KBM-7 (cell line): Measurements from ENCODE around the gene SSPN.
"Not testable (repeated sequence)": the region's sequence is repeated elsewhere in the genome, so short reads cannot be mapped to it uniquely, and the experiment has no call there.

Experiments used
- DNase-seq: peaks from one replicate; pipeline ENCODE4 v3.0.0-alpha.2; 2015
- in situ Hi-C: fragments of 300-500 bp; cut with MboI; formaldehyde crosslinking; loops from 2 replicates; pipeline ENCODE4 v1.14.3; 2020; ENCODE audit warnings: low sequenced_read_pairs, low pct_unique_long_range_greater_than_20kb, mixed read lengths

SSPN gene

DNA sequence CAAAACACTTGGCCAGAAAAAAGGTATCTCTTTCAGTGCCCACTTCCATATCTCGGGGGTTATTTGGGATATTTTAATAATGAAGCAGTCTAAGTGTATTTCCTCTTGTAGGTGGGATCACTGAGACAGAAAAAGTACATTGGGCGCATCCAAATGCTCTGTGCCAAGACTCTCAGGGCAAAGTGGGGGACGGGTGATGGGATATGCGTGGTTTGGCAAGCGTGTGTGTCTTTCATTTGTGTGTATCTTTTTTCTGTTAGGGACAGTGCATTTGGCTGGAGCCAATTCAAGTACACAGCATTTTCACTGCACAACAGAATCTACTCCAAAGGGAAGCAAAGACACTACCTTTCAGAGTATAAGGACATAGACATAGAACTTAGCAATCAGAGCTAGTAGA, 29.3 kb downstream of the SSPN start:
- no peak for DNase-seq

DNA sequence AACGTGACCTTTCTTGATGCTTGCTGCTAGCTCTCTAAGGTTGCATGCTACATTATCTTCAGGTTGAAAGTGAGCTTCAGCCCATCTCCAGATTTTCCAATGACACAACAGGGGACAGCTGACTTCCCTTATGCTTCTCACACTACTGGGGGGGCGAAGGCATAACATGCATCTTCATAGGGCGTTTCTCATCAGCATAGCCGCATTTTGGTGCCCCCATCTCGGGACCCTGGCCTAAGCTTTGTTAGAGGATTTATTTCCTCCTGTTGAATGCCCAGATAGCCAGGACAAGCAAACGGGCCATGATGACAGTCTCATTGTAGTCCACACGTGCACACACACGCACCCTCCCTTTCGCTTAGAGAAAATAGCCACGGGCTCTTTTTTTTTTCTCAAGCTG, 30.7 kb downstream of the SSPN start:
- in situ Hi-C loops = no loop called here
- DNase-seq = no peak

More for the DNA sequence above, 29.3 kb downstream of the SSPN start:
- in situ Hi-C loops = no loop called here

GRCh38 chr12:26226629-26227360, 31.4 kb downstream of the SSPN start:
- in situ Hi-C loops = no loop called here
- peak; percentile 43 for DNase-seq

DNA sequence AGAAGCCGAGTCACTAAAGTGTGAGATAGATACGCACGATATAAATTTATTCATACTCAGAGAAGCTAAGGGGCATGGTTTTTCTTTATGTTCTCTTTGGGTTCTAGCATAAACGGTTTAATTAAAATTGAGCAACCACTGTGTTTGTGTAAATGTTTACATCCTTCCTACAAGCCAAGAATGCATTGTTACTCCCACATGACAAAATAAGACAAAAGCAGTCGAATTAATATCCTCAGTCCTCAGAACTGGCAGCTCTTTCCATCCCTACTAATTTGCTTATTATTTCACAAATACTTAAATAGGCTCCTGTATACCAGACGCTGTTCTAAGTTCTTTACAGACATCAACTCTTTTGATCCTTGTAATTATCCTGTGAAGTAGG, 32.0 kb downstream of the SSPN start:
- in situ Hi-C loops = no loop called here
- no peak for DNase-seq

DNA sequence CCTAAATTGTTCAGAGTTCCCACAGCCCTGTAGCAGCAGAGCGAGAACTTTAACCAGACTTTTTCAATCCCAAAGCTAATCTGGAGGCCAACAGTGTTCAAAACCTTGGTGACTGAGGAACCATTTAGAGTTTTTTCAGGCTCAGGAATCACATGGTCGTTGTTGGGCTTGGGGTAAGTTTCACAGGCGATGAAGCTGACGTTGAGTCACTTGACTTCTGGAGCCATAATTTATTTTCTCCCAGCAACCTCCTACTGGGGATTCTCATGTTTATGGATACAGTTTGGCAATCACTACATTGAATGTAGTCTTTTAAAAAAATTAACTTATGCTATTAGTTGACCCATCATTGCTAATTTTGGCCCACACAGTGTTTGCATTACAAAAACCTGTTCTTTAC, 34.5 kb downstream of the SSPN start:
- no peak for DNase-seq
- in situ Hi-C loops = no loop called here

GRCh38 chr12:26231470-26231869, 36.1 kb downstream of the SSPN start:
- in situ Hi-C loops = no loop called here
- no peak for DNase-seq

GRCh38 chr12:26231921-26232320, 36.5 kb downstream of the SSPN start:
- no peak for DNase-seq
- in situ Hi-C loops = no loop called here

DNA sequence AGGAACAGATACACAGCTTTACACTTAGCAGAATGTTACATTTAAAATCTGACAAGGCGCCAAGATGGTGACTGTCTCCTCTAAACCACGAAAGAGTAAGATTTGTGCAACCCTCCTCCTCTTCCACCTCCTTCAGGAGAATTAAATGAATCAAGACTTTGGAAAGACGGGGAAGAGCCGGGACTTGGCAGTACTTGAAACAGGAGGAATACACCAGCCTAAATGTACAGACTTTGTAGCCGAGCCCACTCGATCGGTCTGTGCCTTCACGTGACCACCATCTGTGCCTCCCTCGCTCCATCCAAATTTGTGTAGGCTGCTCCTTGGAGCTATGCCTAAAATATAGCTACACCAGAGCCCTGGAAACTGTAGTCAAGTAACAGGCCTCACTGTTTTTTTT, 38.3 kb downstream of the SSPN start:
- in situ Hi-C loops = no loop called here
- no peak for DNase-seq

DNA sequence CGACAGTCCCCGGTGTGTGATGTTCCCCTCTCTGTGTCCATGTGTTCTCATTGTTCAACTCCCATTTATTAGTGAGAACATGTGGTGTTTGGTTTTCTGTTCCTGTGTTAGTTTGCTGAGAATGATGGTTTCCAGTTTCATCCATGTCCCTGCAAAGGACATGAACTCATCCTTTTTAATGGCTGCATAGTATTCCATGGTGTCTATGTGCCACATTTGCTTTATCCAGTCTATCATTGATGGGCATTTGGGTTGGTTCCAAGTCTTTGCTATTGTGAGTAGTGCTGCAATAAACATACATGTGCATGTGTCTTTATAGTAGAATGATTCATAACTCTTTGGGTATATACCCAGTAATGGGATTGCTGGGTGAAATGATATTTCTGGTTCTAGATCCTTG, 40.1 kb downstream of the SSPN start:
- in situ Hi-C loops, DNase-seq: not testable (repeated sequence)

DNA sequence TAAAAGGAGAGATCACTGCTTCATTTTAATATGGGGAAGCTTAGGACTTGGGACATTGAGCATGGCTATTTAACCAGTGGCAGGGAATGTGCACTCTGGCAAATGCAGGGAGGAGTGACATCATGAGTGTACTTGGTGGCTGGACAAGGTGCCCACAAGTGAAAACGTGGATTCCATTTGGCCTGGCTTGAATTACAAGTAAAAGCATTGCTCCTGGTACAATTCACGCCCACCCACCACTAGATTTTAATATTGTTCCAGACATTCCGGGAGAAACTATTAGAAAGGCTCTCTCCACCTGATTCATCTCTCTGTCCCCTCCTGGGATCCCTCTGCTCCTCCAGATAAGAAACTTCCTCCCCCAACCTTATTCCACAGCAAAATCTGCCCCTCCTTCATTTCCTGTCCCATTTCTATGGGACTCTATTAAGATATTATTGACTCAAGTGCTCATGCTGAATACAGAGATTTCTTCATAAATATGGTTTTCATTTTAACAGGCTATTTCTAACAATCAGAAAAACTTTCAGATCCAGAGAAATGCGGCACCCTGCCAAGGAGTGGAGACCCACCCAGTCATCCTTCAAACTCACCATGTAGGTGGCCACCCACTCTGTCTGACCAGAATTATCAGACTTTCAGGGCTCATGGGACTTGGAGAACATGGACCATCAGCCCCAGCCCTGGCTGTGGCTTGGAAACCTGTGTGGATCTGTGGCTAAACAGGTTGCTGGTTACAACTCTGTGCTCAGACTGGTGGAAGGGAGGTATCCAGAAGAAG, 43.2 kb downstream of the SSPN start:
- in situ Hi-C loops = no loop called here
- no peak for DNase-seq

DNA sequence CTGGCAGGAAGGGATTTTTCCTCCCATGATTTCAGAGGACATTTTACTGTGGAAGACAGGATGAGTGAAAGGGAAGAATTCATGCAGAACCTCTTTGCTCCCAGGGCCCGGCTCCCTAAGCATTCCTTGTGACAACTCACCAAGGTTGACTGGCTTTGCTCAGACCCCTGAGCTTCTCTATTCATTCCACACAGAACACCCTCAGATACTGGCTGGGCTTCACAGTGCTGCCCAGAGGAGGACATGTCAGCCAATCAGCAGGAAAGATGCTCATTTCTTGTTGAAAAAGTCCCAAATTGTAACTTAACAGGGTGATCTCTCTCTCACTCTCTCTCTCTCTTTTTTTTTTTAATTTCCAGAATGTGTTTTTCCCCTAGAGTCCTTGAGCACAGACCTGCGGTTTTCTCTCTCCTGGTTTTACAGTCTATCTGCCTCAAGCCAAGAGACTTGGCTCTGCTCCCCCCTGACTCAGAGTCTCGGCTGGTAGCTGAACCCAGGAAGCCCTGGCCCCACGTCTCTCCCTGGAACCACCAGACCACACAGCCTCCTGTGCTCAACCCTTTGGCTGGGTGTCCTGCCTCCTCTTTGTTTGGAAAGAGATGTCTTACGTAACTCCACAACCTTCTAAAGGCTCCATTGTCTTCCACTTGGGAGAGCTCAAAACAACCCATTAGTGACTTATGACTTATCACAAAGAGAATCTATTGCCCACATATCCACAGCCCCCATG, 43.9 kb downstream of the SSPN start:
- in situ Hi-C loops = no loop called here
- DNase-seq = peak; percentile 24

GRCh38 chr12:26239852-26240815, 44.8 kb downstream of the SSPN start:
- in situ Hi-C loops = no loop called here
- DNase-seq = no peak

- in situ Hi-C loops = no loop called here
- DNase-seq = no peak
Observed at GRCh38 chr12:26241080-26241479, 45.7 kb downstream of the SSPN start.

DNA sequence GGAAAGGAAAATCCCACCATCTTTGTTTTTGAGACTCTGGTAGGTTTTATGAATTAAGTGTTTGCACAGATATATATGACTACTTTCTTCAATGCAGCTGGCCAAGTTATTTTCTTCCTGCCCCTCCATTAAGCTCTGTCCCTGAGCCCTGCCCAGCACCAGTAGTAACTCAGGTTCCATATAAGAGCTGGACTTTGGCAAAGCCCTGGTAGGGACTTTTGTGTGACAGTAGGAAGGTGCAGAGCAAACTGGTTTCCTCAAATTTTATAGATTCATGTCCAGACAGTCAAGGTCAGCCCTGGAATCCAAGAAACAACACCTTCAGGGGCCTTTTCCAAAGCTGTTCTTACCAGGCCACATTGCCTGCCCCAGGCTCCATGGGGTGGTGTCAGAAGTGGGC, 47.3 kb downstream of the SSPN start:
- DNase-seq = no peak
- in situ Hi-C loops = no loop called here

- no peak for DNase-seq
- in situ Hi-C loops = no loop called here
Observed at GRCh38 chr12:26244503-26244902, 49.1 kb downstream of the SSPN start.

DNA sequence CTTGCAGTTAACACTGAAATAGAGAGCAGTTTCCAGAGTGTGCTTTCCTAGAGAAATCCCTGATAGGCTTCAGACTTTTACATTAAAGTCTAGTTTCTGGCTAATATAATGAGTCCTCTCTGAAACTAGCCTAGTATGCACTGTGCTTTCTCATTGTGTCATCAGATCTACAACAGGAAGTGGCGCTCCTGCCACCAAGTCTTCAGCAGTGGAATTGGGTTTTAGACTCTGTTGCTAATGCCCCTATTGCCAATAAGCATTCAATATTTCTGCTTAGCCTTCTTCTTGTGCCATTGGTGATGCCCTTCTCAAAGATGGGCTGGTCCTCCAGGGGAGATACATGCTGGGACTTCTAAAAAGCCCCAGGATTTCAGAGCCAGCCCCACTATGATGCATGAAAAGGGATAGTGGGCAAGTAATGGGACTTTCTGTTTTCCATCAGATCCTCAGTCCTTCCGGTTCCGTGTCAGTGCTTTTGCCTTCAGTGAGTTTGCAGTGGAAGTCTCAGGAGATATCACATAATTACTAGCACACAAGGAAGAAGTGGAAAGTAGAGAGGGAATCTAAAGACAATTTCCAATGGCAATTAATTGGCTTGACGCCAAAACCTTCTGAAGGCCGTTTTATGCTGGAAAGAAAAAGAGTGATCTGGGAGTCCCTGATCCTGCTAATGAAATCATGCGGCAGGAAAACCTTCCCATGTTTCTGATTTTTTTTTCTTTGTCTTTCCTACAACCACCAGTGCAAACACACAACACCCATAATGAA, 50.0 kb downstream of the SSPN start:
- in situ Hi-C loops = no loop called here
- no peak for DNase-seq

- DNase-seq = no peak
- in situ Hi-C loops = no loop called here
Observed at GRCh38 chr12:26246483-26247164, 51.3 kb downstream of the SSPN start.

GRCh38 chr12:26247873-26248272, 52.5 kb downstream of the SSPN start:
- in situ Hi-C loops = no loop called here
- DNase-seq = no peak
